Heart left ventricle (tissue), 13 donors: ENCODE measurements around the gene CLSTN2.

Experiments used
- CTCF ChIP-seq, 12 donors: fragments of 200-600 bp; sonication (generic) in 4 of 12; IDR thresholded peaks; one replicate each; pipeline versions ENCODE4 v1.5.0 to v1.8.0; 2018 to 2022; ENCODE audit warnings: antibody characterized with exemption in 12 of 12, mild to moderate bottlenecking in 5 of 12
- POLR2A ChIP-seq, 2 donors: fragments of 450-650 bp; IDR thresholded peaks; one replicate each; pipeline ENCODE4 v1.6.1; 2017; ENCODE audit warnings: antibody characterized with exemption in 2 of 2, mild to moderate bottlenecking in 2 of 2, moderate library complexity in 2 of 2
- donor health status: ischemic (EF 13 %, LVEDD 7.1; RV severe dilation, severe dysfunction).
- donor health status: DM: no; HTN: yes; CAD: no.
- donor health status: DM: no; HTN: no; CAD: no.
- donor health status: ischemic (EF 25% LVEDD 6.9; RV normal size, moderate dysfunction).
- donor health status: ischemic (EF 25% LVEDD 5.7; RV mildly dilated, moderate dysfunction).
- donor health status: ischemic (EF 35%, LVEDD 5.7; RV mildly dilated, moderate dysfunction).
- donor health status: nonischemic (EF 11% LVEDD 7.7; RV severe dilation, severe dysfunction).
- donor health status: DM: yes; HTN: yes; CAD: no.
- donor health status: PGD.
- donor health status: ischemic (EF 29% LVEDD 5.4; RV normal size, mild dysfunction).
- donor health status: nonischemic (EF 23%, LVEDD 6.1; RV moderate dilation, normal function).

- TF ChIP-seq CTCF (IDR thresholded peaks at IDR 0.05) (no peak), POLR2A (IDR thresholded peaks at IDR 0.05) (no peak)
These were observed 597.9 kb downstream of the CLSTN2 start for GRCh38 chr3:140532793-140533330.
